ENCODE data around the gene SCAMP3. TPM values are rescaled to one million over a fixed set of nuclear protein-coding genes. Genes with fewer than 3 reads are reported as not detected.

SCAMP3 gene
- total and polyA plus RNA-seq, 2 experiments from 2014 or later = 50.5 to 52.5 TPM

DNA sequence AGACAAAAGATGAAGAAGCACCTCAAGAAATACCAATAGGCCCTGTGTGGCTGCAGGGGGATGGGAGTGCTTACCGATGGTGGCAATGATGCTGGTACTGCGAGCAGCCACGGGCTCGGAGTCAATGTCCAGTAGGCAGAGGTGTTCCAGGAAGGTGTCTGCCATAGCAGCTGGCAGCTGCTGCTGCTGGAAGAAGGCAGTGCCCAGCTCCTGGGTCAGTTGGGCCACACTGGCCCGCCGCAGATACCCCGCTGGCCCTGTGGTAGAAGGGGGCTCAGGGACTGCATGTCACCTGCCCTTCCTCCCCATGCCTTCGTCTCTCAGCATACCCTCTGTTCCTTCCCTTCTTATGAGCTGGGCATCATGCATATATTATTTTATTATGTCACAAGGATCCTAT lies 37.9 kb upstream of the SCAMP3 start (continued):
- TF ChIP-seq, protein P1, sequence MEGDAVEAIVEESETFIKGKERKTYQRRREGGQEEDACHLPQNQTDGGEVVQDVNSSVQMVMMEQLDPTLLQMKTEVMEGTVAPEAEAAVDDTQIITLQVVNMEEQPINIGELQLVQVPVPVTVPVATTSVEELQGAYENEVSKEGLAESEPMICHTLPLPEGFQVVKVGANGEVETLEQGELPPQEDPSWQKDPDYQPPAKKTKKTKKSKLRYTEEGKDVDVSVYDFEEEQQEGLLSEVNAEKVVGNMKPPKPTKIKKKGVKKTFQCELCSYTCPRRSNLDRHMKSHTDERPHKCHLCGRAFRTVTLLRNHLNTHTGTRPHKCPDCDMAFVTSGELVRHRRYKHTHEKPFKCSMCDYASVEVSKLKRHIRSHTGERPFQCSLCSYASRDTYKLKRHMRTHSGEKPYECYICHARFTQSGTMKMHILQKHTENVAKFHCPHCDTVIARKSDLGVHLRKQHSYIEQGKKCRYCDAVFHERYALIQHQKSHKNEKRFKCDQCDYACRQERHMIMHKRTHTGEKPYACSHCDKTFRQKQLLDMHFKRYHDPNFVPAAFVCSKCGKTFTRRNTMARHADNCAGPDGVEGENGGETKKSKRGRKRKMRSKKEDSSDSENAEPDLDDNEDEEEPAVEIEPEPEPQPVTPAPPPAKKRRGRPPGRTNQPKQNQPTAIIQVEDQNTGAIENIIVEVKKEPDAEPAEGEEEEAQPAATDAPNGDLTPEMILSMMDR (conservative IDR thresholded peaks at IDR 0.05; ENCODE audit: low read depth in 2 of 2) = no peak
- TF ChIP-seq, protein P2, sequence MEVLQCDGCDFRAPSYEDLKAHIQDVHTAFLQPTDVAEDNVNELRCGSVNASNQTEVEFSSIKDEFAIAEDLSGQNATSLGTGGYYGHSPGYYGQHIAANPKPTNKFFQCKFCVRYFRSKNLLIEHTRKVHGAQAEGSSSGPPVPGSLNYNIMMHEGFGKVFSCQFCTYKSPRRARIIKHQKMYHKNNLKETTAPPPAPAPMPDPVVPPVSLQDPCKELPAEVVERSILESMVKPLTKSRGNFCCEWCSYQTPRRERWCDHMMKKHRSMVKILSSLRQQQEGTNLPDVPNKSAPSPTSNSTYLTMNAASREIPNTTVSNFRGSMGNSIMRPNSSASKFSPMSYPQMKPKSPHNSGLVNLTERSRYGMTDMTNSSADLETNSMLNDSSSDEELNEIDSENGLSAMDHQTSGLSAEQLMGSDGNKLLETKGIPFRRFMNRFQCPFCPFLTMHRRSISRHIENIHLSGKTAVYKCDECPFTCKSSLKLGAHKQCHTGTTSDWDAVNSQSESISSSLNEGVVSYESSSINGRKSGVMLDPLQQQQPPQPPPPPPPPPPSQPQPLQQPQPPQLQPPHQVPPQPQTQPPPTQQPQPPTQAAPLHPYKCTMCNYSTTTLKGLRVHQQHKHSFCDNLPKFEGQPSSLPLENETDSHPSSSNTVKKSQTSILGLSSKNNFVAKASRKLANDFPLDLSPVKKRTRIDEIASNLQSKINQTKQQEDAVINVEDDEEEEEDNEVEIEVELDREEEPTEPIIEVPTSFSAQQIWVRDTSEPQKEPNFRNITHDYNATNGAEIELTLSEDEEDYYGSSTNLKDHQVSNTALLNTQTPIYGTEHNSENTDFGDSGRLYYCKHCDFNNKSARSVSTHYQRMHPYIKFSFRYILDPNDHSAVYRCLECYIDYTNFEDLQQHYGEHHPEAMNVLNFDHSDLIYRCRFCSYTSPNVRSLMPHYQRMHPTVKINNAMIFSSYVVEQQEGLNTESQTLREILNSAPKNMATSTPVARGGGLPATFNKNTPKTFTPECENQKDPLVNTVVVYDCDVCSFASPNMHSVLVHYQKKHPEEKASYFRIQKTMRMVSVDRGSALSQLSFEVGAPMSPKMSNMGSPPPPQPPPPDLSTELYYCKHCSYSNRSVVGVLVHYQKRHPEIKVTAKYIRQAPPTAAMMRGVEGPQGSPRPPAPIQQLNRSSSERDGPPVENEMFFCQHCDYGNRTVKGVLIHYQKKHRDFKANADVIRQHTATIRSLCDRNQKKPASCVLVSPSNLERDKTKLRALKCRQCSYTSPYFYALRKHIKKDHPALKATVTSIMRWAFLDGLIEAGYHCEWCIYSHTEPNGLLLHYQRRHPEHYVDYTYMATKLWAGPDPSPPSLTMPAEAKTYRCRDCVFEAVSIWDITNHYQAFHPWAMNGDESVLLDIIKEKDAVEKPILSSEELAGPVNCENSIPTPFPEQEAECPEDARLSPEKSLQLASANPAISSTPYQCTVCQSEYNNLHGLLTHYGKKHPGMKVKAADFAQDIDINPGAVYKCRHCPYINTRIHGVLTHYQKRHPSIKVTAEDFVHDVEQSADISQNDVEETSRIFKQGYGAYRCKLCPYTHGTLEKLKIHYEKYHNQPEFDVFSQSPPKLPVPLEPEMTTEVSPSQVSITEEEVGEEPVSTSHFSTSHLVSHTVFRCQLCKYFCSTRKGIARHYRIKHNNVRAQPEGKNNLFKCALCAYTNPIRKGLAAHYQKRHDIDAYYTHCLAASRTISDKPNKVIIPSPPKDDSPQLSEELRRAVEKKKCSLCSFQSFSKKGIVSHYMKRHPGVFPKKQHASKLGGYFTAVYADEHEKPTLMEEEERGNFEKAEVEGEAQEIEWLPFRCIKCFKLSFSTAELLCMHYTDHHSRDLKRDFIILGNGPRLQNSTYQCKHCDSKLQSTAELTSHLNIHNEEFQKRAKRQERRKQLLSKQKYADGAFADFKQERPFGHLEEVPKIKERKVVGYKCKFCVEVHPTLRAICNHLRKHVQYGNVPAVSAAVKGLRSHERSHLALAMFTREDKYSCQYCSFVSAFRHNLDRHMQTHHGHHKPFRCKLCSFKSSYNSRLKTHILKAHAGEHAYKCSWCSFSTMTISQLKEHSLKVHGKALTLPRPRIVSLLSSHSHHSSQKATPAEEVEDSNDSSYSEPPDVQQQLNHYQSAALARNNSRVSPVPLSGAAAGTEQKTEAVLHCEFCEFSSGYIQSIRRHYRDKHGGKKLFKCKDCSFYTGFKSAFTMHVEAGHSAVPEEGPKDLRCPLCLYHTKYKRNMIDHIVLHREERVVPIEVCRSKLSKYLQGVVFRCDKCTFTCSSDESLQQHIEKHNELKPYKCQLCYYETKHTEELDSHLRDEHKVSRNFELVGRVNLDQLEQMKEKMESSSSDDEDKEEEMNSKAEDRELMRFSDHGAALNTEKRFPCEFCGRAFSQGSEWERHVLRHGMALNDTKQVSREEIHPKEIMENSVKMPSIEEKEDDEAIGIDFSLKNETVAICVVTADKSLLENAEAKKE (CRISPR knock-in tag; IDR thresholded peaks at IDR 0.05) = no peak

DNA sequence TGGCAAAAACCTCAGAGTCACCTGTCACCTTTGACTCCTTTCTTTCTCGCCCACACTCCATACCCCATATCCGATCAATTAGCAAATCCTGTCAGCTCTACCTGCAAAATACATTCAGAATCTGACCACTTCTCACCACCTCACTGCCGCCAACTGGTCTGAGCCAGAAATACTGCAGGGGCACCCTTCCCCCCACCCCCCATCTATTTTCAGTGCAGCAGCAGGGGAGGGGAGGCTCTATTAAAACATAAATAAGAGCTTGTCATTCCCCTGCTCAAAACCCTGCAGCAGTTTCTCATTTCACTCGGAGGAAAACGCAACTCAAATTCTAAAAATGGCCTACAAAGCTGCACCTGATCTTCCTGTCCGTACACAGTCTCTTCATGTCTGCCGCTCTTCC lies 35.2 kb upstream of the SCAMP3 start:
- Histone ChIP-seq H4K20me1 (replicated peaks; ENCODE audit: insufficient read depth) (no peaks in the 10 kb centered on the region), H3K4me3 (0 out of 2 replicates have a peak overlapping the region, but pooled peaks have one; percentile 27), H3K36me3 (ENCODE audit: insufficient read depth) (no peaks in the 10 kb centered on the region), H3K4me2 (0 out of 2 replicates have a peak overlapping the region, but pooled peaks have one; percentile 6), H3K79me2 (replicated peaks; ENCODE audit: insufficient read depth) (no peaks in the 10 kb centered on the region), H3K27ac (ENCODE audit: low read depth) (no peak overlapping the region), H3F3A (replicated peaks; ENCODE audit: low read depth) (0 out of 2 replicates have a peak, but pooled peaks cover 11% of the 10 kb centered on the region), H3K27me3 (ENCODE audit: insufficient read depth) (peaks cover 33% of the 10 kb centered on the region), H3K9me2 (ENCODE audit: insufficient read depth) (no peaks in the 10 kb centered on the region), H2AFZ (peak overlapping the region; percentile 56; the same call in 1 of the 2 replicates), H3K4me1 (ENCODE audit: insufficient read depth) (peaks cover 17% of the 10 kb centered on the region)
- no peak for DNase-seq (ENCODE audit: low spot score)
- Mint-ChIP-seq H3K4me3 (peak overlapping the region; percentile 3; the same call in 1 of the 3 replicates), H3K27ac (no peak overlapping the region), H3K27me3 (ENCODE audit: insufficient read depth, low read depth, poor library complexity) (peaks cover 33% of the 10 kb centered on the region), H3K36me3 (ENCODE audit: low read depth) (no peaks in the 10 kb centered on the region; the same call in 2 of the 3 replicates), H3K4me1 (peaks cover 36% of the 10 kb centered on the region), H3K9me3 (no peaks in the 10 kb centered on the region)
- no peak for ATAC-seq
- TF ChIP-seq ZNF331 (CRISPR knock-in tag; IDR thresholded peaks at IDR 0.05; ENCODE audit: low read depth) = no peak
- TF ChIP-seq, protein P3, sequence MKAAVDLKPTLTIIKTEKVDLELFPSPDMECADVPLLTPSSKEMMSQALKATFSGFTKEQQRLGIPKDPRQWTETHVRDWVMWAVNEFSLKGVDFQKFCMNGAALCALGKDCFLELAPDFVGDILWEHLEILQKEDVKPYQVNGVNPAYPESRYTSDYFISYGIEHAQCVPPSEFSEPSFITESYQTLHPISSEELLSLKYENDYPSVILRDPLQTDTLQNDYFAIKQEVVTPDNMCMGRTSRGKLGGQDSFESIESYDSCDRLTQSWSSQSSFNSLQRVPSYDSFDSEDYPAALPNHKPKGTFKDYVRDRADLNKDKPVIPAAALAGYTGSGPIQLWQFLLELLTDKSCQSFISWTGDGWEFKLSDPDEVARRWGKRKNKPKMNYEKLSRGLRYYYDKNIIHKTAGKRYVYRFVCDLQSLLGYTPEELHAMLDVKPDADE (IDR thresholded peaks at IDR 0.05) = no peak
- TF ChIP-seq STAT1 (IDR thresholded peaks at IDR 0.05; ENCODE audit: unreplicated experiment) = no peak
- TF ChIP-seq EZH2 (IDR thresholded peaks at IDR 0.05; ENCODE audit: low read depth, unreplicated experiment) = no peak
- TF ChIP-seq, protein P2 (CRISPR knock-in tag; IDR thresholded peaks at IDR 0.05) = no peak
